Nucleus accumbens (tissue), 56 donors: ENCODE data around the gene LTB.

Experiments used
- DNase-seq, 56 donors: peaks; one replicate each; lab custom pipeline; 2025; lab: John Stamatoyannopoulos, UW

The LTB gene

DNA sequence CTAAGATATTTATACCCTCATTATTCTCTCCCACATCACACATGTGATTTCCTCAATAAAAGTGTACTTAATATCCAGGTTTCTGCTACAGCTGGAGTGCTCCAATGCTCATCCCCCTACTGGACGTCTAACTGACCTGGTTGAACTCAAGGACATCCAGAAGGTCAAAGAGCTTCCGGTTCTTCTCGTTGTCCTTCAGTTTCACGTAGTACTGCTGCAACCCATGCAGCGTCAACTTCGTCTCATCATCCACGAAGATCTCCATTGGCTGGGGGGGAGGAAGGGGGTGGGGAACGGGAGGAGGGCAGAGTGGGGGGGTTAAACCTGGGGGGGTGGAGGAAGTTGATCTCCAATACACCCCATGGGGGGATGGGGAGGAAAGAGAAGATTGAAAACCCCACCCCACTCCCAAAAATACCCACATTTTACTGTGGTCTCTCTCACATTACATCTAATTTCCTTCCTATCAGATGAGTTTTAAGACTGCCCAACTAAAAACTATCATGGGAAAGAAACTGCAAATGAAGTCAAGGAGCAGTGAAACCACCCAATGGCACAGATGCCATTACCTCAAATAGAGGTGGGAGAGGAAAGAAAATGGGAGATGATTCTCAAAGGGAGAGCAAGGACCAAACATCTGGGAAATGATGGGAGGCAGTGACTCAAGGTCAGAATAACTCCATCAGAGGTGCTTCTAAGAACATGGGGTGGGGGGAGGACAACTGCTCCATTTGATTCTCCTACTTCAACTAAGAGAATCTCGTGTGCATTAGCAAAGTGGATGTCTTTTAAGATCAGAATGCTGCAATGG is 49.4 kb downstream of the LTB start:
- no peak for DNase-seq

DNA sequence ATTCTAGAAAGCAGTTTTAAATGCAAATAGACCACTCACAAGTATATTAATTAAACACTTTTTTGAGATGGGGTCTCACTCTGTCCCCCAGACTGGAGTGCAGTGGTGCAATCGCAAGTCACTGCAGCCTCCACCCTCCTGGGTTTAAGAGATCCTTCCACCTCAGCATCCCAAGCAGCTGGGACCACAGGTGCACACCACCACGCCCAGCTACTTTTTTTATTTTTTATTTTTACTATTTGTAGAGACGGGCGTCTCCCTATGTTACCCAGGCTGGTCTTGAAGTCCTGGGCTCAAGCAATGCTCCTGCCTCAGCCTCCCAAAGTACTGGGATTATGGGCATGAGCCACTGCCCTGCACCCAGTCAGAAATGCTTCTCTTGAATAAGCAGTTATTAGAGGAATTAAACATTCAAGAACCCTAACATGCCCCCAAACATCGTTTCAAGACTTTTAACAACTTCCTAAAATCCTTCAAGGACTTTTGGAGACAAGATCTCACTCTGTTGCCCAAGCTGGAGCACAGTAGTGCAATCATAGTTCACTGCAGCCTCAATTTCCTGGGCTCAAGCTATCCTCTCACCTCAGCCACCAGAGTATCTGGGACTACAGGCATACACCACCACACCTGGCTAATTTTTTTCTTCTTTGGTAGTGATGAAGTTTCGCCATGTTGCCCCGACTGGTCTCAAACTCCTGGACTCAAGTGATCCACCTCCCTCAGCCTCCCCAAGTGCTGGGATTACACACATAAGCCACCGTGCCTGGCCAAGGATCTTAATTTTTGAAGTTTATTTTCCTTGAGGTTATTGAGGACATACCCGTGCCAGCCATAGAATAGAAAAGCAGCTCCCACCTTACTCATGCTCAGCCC is 50.2 kb downstream of the LTB start:
- no peak for DNase-seq

DNA sequence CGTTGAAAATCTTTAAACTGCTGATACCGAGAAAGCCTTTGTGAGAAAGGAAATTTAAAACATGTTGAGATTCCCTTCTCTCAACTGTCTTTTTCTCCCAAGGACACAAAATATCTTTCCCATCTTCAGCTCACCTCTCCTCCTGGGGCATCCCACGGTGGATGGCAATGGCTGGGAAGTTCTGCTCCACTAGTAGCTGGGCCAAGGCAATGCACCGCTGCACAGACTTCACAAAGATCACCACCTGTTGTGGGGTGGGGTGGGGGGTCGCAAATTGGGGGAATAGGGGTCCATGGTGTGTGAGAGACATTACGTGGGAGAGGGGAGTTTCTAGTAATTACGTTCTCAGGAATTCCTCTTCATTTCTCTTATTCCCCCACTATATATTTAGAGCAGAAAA is 51.1 kb downstream of the LTB start:
- no peak for DNase-seq

DNA sequence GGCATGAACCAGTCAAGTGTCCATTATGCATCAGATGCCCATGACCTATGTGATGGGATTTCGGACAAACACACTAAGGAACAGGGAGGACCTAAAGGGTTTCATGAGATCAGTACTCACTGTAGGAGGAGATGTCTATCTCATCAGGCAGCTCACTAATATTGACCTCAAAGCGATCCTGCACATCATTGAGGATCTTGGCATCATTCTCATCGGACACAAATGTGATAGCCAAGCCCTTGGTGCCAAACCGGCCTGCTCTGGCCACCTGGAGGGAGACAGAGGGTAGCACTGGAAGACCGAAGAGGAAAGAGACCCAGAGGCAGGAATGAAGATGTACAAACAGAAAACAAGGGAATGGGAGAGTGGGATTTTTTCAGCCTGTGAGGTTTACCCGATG is 51.6 kb downstream of the LTB start:
- no peak for DNase-seq
